Fibroblast of peridontal ligament (primary cell): ENCODE measurements around the gene EGFL7.

Experiments used
- DNase-seq: peaks from one replicate; pipeline ENCODE4 v3.0.0-alpha.2; 2010; ENCODE audit errors: extremely low read depth

EGFL7 gene

DNA sequence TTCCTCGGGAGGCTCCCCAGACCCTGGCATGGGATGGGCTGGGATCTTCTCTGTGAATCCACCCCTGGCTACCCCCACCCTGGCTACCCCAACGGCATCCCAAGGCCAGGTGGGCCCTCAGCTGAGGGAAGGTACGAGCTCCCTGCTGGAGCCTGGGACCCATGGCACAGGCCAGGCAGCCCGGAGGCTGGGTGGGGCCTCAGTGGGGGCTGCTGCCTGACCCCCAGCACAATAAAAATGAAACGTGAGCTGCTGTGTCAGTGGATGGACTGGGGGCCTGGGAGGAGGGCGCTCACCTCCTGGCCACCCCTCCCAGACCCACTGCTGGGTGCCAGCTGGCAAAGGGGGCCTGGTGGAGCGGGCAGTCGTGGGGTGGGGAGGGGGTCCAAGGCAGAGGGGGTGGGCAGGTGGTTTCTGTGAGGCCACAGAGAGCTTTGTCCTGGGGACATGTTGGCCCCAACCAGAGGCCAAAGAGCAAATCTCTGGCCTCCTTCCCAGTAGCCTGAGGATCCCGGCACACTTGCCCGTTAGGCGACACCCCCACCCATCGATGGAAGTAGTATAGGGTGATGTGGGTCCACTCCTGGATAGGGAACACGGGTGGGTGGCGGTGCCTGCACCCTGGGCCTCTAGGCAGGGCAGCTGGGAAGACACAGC, 9.8 kb downstream of the EGFL7 start:
- no peak for DNase-seq

DNA sequence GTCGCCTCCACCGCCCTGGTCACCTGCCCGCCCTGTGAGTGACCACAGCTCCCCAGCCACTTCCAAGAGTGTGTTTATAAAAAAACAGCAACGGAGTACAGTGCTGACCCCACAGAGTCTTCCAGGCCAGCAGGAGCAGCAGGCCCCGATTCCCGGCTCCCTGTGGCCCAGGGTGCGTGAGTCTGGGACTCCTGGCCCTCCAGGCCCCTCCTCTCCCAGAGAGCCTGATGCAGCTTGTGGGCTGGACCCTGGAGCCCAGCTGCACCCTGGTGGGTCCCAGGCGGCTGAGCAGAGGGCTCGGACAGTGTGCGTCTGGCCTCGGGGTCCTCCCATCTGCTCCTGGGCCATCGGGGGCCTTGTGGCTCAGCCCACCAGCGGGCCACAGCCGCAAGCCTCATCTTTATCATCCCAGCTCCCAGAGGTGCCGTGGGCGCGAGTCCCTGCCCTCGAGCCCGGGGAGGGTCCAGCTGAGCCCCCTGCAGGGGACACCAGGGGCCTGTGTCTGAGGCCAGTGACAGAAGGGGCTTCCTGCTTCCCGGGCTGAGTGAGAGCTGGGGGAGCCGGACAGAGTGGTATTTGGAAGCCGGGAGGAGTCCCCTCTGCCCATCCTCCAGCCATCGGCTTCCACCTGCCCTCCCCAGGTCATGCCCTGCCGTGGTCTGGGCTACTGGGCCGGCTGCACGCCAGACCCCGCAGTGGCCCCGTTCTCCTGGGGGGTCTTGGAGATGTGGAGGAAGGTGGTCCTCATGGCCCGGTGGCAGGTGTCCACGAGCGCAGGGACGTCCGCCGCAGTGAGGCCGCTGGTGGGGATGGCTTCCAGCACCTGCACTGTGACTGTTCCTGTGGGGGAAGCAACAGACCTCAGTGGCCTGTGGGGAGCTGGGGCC, 10.6 kb downstream of the EGFL7 start:
- DNase-seq, result no peak

DNA sequence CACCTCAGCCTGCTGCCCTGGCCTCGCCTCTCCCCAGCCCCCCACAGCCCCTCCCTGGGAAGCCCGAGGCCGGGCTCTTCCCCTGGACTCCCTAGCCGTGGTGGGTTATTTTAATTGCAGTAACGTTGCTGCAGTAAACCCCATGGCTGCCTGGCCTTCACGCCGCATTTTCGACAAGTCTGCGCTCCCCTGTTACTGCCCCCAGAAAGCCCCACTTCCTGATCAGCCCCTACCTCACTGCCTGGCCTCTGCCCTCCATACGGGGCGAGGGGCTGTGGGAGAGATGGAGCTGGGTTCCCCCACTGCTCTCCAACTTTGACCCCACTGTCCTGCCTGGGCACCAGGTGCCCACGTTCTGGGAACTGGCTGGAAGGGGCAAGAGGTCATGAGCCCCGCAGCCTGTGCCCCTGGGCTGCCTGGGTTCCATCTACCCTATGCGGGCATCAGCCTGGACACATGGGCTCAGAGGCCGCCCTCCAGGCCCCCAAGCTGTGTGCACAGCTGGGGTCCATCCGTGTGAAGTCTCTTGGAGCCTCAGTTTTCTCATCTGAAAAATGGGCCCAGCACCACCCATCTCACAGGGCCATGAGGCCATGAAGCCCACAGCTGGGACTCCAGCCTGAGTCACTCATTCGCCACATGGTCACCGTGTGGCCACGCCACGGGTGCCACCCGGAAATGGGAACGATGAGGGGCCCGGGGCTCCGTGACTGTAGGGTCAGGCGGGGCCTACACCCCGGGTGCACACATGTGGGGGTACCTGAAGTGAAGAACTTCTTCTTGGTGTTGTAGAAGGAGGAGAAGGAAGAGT, 11.5 kb downstream of the EGFL7 start:
- DNase-seq, result no peak

DNA sequence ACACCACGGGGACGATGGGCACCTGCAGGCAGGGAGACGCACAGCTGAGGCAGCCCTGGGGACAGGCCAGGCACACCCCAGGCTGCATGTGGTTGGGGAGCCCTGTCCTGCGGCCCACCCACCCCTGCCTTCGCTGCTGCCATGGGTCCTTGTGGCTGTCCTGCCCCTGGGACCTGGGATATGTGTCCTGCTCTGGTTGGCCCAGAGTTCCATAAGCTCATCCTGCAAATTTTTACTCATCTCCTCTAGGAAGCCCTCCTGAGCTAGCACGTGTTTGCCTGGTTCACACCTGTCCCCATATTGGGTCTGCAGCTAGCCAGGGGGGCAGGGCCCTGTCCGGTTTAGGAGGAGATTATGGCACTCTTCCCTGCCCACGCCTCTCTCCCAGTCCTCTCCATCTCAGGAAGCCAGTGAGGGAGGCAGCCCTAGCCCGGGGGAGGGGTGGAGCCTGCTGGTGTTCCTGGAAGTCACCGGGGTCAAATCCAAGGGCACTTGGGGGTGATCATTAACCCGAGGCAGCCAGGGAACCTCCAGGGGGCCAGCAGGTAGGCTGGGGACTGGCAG, 12.2 kb downstream of the EGFL7 start:
- DNase-seq, result no peak

DNA sequence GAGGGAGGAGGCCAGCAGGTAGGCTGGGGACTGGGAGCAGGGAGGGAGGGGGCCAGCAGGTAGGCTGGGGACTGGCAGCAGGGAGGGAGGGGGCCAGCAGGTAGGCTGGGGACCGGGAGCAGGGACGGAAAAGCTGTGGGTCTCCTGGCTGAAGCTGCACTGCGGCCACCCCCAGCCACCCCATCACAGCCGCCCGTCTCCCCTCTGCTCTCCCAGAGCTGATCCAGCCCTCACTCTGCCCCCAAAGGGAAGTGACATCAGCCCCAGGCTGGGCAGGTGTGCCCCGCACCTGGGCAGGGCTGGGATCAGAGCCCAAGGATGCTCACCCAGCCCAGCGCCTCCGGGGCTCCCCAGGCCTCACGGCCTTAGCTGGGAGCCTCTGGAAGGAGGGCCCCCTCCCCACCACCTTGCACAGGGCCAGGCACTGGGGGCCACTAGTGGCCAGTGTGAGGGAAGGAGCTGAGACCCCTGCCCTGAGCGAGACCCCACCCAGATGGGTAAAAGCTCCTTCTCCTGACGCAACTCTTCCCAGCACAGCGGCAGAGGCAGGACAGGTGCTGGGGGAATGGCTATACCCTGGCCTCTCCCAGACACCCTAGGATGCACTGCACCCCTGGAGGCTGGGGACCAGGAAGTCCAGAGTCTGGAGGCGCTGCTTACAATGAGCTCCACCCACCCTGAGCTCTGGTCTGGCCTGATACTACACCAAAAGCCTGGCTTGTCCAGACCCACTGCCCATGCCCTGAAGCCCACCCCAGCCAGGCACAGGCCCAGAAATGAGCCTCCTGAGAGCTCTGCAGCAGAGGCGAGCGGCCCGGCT, 13.0 kb downstream of the EGFL7 start:
- DNase-seq, result no peak

DNA sequence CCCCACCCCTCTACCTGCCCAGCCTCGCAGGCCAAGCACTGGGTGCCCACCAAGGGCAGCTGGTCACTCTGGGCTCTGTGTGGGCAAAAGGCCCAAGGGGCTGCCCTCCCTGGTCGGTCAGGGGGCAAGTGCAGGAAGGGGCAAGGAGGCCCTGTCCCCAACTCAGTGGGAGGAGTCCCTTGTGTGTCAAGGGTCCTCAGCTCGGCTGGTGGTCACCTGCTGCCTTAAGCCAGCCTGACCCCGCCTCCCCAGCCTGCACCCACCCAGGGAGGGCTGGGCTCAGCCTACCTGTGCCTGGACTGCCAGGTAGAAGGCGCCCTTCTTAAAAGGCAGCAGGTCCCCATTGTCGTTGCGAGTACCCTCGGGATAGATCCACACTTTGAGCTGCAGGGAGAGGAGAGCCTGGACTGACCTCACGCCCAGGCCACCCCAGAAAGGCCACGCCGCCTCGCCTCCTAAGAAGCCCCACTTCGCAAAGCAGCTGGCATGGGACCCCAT, 13.6 kb downstream of the EGFL7 start:
- DNase-seq, result no peak

DNA sequence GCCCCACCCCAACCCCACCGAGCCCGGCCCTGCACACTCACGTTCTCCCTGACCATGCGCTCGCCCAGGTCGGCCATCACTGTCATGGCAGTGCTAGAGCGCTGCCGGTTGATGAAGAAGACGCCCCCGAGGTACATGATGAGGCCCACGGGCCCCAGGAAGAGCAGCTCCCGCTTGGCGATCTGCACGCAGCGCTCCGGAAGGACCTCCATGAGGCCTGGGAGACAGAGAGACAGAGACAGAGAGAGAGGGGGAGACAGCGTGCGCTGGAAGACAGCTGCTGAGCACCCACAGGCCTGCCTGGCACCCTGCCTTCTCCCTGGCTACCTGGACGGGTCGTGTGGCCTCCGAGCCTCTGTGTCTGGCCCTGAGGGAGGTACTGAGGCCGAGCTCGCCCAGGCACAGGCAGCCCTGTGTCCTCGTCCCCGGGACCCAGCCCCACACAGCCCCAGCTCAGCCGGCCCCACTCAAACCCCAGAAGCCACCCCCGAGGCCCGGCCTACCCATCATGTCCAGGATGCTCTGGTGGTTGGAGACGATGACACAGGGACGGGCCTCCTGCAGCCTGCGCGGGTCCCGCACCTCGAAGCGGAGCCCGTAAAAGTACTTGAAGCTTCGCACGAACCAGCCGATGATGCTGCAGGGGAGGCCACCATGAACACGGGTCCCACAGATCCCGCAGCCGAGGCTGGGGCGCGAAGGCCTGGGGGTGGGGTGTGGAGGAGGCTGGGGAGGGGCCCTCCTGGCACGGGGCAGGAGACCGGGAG, 14.4 kb downstream of the EGFL7 start:
- DNase-seq, result no peak

DNA sequence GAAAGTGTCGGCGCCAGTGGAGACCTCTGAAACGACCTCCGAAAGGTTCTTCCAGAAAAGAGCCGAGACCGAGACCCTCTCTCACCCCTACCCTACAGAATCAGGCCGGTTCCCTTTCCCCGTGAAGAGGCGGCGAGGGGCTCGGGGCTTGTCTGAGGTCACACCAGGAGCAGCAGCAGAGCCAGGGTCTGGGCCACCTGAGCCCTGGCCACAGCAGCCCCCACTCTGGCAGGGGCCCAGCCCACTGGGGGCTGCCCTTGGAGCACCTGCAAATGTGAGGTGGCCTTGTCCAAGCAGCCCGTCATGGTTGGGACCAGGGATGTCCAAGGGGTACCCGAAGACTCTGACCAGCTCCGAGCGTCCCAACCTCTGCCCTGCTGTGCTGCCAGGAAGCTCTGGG, 15.3 kb downstream of the EGFL7 start:
- no peak for DNase-seq

DNA sequence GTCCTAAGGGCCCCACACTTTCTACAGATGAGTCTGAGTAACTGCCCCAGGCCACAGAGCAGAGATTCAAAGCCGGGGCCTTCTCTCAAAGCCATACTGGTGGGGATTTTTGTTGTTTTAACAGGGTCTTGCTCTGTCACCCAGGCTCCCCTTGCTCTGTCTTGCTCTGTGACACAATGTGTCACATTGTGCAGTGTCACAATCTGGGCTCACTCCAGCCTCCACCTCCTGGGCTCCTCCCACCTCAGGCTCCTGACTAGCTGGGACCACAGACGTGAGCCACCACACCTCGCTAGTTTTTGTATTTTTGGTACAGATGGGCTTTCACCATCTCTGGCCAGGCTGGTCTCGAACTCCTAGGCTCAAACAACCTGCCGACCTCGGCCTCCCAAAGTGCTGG, 15.9 kb downstream of the EGFL7 start:
- DNase-seq, result no peak

DNA sequence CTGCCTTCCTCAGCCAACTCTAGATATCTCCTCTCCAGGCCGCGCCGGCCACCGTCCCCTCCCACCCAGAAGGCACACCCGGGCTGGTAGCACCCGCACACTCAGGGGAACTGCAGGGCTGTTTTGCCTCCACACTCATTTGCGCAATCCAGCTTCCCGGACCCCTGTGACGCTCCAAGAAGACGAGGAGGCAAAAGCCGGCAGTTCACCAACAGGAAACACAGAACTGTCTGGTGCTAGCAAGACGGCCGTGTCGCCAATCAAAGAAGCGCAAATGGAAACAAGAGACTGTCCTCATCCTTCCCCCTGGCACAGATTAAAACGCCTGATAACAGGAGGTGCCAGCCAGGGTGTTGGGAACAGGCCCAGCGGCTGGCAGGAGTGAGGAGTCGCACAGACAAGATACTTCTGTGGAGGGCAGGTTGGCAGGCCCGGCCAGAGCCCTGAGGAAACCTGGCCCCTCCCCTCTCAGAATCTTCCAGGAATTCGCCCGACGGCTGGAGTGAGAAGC, 16.8 kb downstream of the EGFL7 start:
- DNase-seq, result no peak

DNA sequence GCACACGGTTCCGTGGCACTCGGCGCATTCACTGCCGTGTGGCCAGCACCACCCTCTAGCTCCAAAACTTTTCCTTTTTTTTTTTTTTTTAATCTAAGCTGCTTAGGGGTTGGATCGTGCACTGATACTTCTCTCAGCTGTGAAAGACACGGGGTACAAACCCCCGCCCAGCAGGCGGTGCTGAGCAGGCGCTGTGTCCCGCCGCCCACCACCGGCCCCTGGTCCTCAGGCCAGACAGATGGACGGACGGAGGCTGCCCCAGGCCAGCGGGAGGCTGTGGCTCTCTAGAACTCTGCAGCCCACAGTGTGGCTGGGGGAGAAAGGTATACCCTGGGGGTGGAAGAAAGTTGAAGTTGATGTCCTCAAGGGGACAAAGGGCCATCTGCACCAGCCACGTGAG, 18.3 kb downstream of the EGFL7 start:
- DNase-seq, result no peak

DNA sequence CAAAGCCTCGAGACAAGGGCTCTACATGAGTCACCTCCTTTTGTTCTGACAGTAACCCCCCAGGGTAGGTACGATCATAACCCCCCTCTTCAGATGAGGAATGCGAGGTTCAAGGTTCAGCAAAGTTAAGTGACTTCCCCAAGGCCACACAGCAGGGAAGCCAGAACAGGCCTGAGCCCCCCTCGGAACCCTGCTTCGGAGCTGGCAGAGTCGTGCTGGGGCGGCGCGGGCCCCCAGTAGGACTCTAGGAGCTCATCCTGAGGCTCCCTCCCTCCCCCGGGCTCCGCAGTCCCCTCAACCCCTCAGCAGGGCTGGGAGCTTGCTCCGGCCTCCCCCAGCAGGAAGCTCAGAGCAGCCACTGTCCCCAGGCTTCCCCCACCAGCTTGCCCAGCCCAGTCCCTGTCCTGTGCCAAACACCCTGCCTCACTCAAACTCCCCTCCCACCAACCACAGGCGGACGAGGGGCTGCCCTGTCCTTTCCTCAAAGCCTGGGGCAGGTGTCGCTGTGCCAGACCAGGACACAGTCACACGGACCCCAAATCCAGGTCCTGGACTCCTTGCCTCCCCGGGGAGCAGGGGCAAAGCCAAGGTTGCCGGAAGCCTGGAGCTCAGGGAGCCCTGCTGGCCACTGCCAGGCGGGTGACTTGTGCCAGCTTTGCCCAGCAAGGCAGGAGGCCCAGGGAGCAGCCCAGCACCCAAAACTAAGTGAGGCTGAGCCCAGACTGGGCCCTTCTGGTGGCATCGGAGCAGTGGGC, 19.4 kb downstream of the EGFL7 start:
- DNase-seq, result no peak

DNA sequence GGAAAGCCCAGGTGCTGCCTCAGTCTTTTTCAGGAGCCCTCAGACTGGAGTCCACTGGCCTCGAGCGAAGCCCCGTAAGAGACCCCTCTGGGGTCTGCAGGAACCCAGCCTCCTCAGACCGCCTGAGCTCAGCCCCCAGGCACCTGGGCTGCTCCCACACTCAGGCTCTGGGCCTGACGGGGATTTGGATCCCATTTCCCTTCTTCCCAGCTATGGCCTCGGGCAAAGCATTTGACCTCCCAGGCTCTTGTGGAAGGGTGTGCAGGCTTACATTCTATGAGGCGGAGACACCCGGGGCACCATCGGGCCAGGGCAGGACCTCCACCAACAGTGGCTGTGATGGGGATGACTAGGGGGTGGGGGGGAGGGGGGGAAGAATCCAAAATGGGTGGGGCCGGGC, 20.0 kb downstream of the EGFL7 start:
- DNase-seq, result no peak

DNA sequence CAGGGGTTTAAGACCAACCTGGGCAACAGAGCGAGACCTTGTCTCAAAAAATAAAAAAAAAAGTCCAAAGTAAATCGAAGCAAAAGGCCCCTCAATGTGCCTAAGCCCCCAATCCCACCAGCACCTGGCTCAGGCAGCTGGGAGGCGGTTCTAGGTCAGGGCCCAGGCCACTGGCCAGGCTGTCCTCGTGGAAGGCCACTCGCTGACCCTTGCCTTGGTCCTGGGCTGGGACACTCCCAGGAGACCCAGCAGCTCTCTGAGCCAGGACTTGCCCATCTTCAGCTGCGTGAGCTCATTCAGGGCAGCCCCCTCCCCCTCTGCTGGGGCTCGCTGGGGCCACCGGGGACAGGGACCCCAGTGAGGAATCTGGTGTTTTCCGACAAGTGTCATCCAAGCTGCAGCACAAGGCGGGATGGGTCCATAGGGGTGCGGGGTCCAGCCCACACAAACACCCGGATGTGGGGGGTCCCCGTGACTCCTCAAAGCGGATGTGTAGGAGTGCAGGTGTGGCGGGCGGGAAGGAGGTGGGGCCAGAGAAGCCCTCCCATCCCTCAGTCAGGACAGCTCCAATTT, 20.5 kb downstream of the EGFL7 start:
- DNase-seq, result no peak

DNA sequence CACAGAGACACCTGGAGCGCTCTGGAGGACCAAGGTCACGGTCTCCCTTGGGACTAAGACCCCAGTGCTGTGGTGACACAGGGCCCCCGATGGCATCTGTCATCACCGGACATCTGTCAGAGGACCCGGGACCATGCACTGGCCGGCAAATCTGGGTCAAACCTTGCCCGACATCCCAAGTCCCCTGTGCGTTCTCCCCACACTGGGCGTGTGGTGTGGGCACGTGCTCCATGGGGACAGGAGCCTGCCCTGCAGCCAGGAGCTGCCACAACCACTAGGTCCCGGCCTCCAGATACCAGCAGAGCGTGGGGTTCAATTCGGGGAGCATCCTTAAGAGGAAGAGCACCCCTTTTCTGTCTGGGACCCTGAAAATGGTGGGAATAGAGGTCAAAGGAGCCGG, 21.0 kb downstream of the EGFL7 start:
- DNase-seq, result no peak

DNA sequence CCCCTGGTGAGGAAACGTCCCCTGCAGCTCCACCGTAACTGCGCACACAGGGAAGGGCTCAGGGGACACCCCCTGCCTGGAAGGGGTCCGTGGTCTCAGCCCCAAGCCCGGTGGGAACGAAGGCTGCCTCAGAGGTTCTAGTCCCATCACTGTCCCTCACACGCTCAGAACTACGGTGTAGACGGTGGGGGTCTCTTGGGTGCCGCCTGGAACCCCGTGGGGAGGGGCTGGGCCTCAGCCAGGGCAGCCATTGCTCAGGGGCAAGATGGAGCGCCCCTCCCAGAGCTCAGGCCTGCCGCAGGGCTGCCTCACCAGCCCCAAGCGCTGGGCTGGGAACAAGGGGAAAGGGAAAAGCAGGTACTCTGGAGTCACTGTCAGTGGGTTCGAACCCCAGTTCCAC, 21.6 kb downstream of the EGFL7 start:
- no peak for DNase-seq

DNA sequence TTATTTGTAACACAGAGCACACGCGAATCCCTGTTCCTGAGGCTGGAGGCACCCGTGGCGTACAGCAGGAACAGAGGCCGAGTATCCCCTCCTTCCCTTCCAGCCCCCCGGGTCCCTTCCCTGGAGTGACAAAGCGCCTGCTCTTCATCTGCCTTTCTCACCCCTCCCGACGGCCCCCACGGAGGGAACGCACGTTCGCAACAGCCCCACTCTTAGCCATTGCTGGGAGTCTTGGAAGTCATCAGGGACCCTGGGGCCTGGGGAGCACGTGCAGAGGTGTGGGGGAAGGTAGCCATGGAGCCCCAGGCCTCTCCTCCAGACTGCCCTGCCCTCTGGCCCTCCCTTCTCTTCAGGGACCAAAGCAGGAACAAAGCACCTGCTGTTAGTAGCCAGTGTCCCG, 22.1 kb downstream of the EGFL7 start:
- no peak for DNase-seq

DNA sequence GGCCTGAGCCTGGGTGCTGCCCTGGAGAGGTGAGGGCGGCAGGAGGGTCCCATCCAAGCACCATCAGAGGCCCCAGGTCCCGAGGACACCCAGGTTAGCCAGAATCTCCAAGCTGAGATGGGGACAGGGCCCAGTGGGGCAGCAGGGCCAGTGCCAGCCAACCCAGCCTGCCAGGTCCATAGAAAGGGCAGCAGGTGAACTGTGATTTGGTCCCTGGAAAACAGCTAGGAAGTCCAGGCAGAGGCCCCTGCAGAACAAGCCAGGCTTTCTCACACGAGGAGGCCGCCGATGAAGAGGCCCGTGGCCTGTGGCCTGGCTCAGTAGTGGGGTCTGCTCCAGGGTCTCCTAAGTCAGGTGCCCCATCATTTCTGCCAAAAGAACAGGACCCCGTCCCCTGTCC, 22.5 kb downstream of the EGFL7 start:
- DNase-seq, result no peak
